Adrenal gland (tissue), 5 donors: ENCODE data around the gene PRKACA.

Experiments
- POLR2A ChIP-seq, 2 donors: fragments of 450-650 bp; IDR thresholded peaks; one replicate each; pipeline ENCODE4 v1.6.1; 2017; ENCODE audit warnings: antibody characterized with exemption in 2 of 2, mild to moderate bottlenecking in 2 of 2, moderate library complexity in 1 of 2
- TF ChIP-seq, protein P1 (sequence below), 6 experiments: fragments of 450-650 bp in 4 of 6; fragments of 200-600 bp in 2 of 6; sonication (generic) in 1 of 6; IDR thresholded peaks; 1 replicate in 5 of 6; 2 replicates in 1 of 6; pipeline versions ENCODE4 v1.5.1 to v1.8.0; 2016 to 2021; ENCODE audit warnings: antibody characterized with exemption in 6 of 6, mild to moderate bottlenecking in 2 of 6, moderate library complexity in 1 of 6
- donor health status: DM: no; HTN: no; CAD: no.

DNA sequence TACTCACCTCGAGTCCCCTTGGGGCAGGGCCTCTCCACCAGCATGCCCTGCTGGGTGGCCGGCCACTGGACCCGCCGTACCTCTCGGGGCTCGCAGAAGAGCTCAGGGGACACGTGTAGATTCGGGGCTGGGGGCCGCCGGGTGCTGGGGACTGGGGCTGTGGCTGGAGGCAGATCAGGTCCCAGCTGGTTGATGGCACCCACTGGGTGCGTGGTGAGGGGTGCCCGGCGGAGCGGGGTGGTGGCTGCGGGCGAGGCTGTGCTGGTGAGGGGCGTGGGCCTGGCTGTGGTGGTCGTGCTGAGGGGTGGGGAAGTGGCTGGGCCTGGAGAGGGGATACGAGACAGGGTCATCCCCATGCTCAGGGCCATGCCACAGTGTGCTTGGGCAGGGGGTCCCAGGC is 43.7 kb upstream of the PRKACA start:
- TF ChIP-seq, protein P1, sequence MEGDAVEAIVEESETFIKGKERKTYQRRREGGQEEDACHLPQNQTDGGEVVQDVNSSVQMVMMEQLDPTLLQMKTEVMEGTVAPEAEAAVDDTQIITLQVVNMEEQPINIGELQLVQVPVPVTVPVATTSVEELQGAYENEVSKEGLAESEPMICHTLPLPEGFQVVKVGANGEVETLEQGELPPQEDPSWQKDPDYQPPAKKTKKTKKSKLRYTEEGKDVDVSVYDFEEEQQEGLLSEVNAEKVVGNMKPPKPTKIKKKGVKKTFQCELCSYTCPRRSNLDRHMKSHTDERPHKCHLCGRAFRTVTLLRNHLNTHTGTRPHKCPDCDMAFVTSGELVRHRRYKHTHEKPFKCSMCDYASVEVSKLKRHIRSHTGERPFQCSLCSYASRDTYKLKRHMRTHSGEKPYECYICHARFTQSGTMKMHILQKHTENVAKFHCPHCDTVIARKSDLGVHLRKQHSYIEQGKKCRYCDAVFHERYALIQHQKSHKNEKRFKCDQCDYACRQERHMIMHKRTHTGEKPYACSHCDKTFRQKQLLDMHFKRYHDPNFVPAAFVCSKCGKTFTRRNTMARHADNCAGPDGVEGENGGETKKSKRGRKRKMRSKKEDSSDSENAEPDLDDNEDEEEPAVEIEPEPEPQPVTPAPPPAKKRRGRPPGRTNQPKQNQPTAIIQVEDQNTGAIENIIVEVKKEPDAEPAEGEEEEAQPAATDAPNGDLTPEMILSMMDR (IDR thresholded peaks at IDR 0.05), result no peak
- TF ChIP-seq POLR2A (IDR thresholded peaks at IDR 0.05), result no peak
